ENCODE results near the gene TGM1. TPM values are rescaled to one million over a fixed set of nuclear protein-coding genes. Genes with fewer than 3 reads are reported as not detected.

The TGM1 gene
- total RNA-seq, 1 donor from 2014 or later: 10.1 TPM

DNA sequence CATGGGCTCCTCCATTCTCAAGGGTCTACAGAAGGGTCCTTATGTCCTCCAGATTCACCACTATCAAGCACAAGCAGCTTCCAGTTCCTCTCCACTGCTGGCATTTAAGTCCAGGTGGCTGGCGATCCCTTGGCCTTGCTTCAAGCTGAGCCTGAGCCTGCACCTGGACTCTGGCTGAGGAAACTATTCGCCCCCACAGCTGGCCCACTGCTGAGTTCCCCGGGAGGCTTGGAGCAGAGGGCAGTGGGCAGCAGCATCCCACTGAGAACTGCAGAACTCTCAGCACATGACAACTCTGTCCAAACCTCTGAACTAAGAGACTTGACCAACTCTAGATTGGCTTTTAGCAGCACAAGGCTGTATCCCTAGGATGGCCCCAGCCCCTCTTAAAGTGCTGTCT, 19.8 kb upstream of the TGM1 start:
- Mint-ChIP-seq H3K27me3 (no peaks in the 10 kb centered on the region), H3K4me1 (ENCODE audit: unreplicated experiment) (peaks cover 9% of the 10 kb centered on the region), H3K27ac (peak overlapping the region; percentile 26), H3K4me3 (no peak overlapping the region), H3K9me3 (no peaks in the 10 kb centered on the region), H3K36me3 (no peaks in the 10 kb centered on the region)
- DNase-seq (ENCODE audit: extremely low spot score, unreplicated experiment): no peak
- TF ChIP-seq, protein P1, sequence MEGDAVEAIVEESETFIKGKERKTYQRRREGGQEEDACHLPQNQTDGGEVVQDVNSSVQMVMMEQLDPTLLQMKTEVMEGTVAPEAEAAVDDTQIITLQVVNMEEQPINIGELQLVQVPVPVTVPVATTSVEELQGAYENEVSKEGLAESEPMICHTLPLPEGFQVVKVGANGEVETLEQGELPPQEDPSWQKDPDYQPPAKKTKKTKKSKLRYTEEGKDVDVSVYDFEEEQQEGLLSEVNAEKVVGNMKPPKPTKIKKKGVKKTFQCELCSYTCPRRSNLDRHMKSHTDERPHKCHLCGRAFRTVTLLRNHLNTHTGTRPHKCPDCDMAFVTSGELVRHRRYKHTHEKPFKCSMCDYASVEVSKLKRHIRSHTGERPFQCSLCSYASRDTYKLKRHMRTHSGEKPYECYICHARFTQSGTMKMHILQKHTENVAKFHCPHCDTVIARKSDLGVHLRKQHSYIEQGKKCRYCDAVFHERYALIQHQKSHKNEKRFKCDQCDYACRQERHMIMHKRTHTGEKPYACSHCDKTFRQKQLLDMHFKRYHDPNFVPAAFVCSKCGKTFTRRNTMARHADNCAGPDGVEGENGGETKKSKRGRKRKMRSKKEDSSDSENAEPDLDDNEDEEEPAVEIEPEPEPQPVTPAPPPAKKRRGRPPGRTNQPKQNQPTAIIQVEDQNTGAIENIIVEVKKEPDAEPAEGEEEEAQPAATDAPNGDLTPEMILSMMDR (conservative IDR thresholded peaks at IDR 0.05): no peak

DNA sequence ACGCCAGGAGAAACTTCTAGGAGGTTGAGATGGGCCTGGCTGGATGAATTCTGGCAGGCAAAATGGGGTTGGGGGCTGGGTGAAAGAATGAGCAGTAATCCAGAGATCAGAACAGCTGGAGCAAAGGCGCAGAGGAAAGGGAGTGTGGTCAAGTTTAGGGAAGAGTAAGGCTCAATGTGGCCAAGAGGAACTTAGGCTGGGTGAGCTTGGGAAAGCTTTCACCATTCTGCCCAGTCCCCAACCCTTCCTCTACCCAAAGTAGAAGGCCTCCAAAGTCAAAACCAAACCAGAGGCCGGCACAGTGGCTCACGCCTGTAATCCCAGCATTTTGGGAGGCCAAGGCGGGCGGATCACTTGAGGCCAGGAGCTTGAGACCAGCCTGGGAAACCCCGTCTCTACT, 18.7 kb upstream of the TGM1 start:
- peak overlapping the region; percentile 31 for H3K27ac Mint-ChIP-seq
- TF ChIP-seq, protein P1 (conservative IDR thresholded peaks at IDR 0.05): no peak
- H3K9me3 Mint-ChIP-seq: no peaks in the 10 kb centered on the region
- peaks cover 9% of the 10 kb centered on the region for H3K4me1 Mint-ChIP-seq (ENCODE audit: unreplicated experiment)
- H3K27me3 Mint-ChIP-seq: no peaks in the 10 kb centered on the region
- H3K36me3 Mint-ChIP-seq: peaks cover 5% of the 10 kb centered on the region
- H3K4me3 Mint-ChIP-seq: no peak overlapping the region
- no peak for DNase-seq (ENCODE audit: extremely low spot score, unreplicated experiment)

DNA sequence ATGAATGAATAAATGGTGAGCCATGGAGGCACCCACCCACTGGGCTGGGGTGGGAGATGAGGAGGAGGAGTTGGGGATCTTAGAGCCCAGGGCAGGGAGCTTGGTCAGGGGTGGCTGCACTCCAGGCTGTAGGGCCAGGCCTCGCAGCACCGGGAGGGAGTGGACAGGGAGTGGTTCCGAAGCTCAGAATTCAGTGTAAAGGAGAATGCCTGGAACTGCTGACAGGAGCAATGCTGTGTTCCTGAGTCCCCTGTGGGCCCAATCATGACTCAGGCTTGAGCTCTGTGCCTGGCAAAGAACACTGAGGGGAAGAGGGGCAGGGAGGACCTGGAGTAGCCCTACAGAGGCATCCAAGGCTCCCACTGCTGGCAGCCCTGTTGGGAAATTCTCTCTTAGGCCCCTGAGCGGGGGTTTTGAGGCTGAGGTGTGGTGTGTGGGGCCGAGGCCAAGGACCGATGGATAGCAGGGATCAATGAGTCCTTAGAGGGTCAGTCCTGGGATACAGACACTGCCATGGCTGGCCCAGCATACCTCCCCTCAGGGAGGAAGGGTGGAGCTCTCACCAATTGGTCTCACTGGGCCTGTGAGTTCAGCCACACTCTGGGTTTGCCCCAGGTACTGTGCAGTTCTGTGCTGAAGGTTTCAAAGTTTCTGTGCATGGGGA, 18.0 kb upstream of the TGM1 start:
- Mint-ChIP-seq H3K9me3 (no peaks in the 10 kb centered on the region), H3K4me1 (ENCODE audit: unreplicated experiment) (peaks cover 9% of the 10 kb centered on the region), H3K27me3 (no peaks in the 10 kb centered on the region), H3K4me3 (no peak overlapping the region), H3K36me3 (peaks cover 5% of the 10 kb centered on the region), H3K27ac (peak overlapping the region; percentile 31)
- TF ChIP-seq, protein P1 (conservative IDR thresholded peaks at IDR 0.05): no peak
- DNase-seq (ENCODE audit: extremely low spot score, unreplicated experiment): no peak

DNA sequence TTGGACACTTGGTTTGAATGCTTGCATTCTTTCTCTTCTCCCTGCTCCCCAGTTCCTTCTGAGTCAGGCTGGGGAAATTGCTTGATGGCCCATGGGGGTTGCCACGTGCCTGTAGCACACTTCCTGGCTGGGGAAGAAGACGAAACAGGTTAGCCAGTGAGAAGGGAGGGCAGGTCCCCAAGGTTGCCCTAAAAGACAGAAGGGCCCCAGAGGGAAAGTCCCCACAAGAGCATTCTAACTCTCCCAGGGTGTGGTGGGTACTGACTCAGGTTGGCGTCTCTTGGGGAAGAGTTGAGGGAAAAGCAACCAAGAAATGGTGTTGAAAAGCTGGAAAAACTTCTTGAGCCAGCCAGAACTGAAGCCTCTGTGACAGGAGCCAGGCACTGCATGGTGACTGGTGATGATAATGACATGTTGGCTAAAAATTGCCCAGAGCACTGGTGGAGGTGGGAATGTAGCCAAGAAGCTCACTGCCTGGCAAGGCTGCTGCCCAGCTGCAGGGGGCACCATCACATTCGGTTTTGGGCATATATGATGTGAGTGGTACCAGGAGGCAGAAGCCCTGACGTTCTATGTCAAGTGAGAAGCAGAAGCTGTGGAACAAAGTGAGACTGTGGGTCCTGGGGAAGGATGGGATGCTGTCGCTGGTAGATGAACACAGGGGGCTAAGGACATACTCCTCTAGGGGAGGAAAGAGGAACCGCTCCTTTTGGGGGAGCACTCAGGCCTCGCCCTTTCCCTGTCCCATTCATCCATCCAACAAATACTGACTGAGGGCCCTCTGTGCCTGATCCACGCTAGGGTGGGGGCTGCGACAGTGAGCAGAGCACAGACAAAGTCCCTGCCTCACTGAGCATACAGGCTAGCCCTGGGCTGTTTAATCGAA, 16.6 kb upstream of the TGM1 start:
- H3K27ac Mint-ChIP-seq: peak overlapping the region; percentile 72
- DNase-seq (ENCODE audit: extremely low spot score, unreplicated experiment): no peak
- no peaks in the 10 kb centered on the region for H3K9me3 Mint-ChIP-seq
- no peak overlapping the region for H3K4me3 Mint-ChIP-seq
- H3K36me3 Mint-ChIP-seq: peaks cover 5% of the 10 kb centered on the region
- TF ChIP-seq, protein P1 (conservative IDR thresholded peaks at IDR 0.05): no peak
- no peaks in the 10 kb centered on the region for H3K27me3 Mint-ChIP-seq
- peaks cover 4% of the 10 kb centered on the region for H3K4me1 Mint-ChIP-seq (ENCODE audit: unreplicated experiment)

DNA sequence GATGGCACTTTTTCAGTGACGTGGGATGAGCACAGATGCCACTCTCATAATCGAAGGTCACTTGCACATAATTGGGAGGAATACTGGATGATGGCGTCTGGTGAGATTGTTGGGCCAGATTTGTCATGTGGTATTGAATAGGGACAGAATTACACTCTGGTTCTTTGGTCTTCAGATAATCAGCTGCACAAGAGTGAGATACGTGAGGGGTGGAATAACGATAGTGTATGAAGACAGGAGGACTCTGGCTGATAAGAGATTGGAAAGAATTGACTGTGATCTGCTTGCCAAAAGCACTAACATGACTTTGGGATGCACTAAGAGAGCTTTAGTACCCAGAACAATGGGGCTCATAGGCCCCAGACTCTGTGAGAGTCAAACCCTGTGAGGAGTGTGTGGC, 15.4 kb upstream of the TGM1 start:
- H3K27me3 Mint-ChIP-seq: no peaks in the 10 kb centered on the region
- peaks cover 5% of the 10 kb centered on the region for H3K36me3 Mint-ChIP-seq
- TF ChIP-seq, protein P1 (conservative IDR thresholded peaks at IDR 0.05): no peak
- no peak for DNase-seq (ENCODE audit: extremely low spot score, unreplicated experiment)
- peaks cover 4% of the 10 kb centered on the region for H3K4me1 Mint-ChIP-seq (ENCODE audit: unreplicated experiment)
- no peak overlapping the region for H3K27ac Mint-ChIP-seq
- no peaks in the 10 kb centered on the region for H3K9me3 Mint-ChIP-seq
- H3K4me3 Mint-ChIP-seq: no peak overlapping the region

All from type B pancreatic cell (in vitro differentiated cells).